ENCODE measurements around the gene ADGRE3.
"Not testable (repeated sequence)": the region's sequence is repeated elsewhere in the genome, so short reads cannot be mapped to it uniquely, and the experiment has no call there.

The ADGRE3 gene

DNA sequence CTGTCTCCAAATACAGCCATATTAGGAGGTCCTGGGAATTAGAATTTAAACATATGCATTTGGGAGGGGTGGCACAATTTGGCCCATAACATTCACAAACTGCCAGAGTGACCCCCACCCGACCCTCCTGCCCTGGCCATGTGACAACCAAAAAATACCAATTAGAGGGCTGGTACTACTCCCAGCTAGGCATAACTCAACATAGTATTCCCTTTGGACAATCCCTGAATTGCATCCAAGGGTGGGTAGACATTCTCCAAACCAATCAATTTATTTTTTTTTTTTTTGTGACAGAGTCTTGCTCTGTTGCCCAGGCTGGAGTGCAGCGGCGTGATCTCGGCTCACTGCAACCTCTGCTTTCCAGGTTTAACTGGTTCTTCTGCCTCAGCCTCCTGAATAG is 62.0 kb downstream of the ADGRE3 start:
- Histone ChIP-seq H3K4me3 (ENCODE audit: low read length) (no peak overlapping the region), H3K36me3 (ENCODE audit: insufficient read depth, low read length) (no peaks in the 10 kb centered on the region), H3K27me3 (ENCODE audit: insufficient read depth, low read length) (peaks cover 2% of the 10 kb centered on the region), H3K4me1 (ENCODE audit: insufficient read depth, low read length) (no peaks in the 10 kb centered on the region), H2AFZ (ENCODE audit: low read depth, low read length) (no peak overlapping the region), H3K9me3 (ENCODE audit: low read length) (no peaks in the 10 kb centered on the region)

DNA sequence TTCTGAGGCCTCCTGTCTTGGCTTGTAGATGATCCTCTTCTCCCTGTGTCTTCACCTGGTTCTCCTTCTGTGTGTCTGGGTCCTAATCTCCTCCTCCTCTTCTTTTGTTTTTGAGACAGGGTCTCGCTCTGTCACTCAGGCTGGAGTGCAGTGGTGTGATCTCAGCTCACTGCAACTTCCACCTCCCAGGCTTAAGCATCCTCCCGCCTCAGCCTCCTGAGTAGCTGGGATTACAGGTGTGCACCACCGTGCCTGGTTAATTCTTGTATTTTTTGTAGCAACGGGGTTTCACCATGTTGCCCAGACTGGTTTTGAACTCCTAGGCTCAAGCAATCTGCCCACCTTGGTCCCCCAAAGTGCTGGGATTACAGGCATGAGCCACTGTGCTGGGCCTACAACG is 62.4 kb downstream of the ADGRE3 start:
- not testable (repeated sequence) for H3K4me3 ChIP-seq (ENCODE audit: low read length)

DNA sequence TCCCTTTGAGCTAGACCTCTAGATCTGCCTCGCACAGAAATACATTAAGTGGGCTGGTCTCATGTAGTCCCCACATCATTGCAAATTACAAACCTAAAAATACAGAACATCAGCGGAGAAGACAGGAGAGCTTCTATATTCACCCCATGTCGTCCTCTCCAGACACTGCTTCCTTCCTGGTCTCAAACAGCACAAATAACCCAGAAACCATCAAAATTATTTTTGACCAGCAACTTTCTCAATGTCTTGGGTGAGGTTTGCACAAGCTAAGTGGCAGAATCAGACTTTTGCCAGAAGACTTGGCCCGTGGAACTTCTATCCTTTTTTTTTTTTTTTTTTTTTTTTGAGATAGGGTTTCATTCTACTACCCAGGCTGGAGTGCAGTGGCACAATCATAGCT is 63.6 kb downstream of the ADGRE3 start:
- Histone ChIP-seq H3K27me3 (ENCODE audit: insufficient read depth, low read length) (peaks cover 2% of the 10 kb centered on the region), H2AFZ (ENCODE audit: low read depth, low read length) (no peak overlapping the region), H3K9me3 (ENCODE audit: low read length) (no peaks in the 10 kb centered on the region), H3K36me3 (ENCODE audit: insufficient read depth, low read length) (no peaks in the 10 kb centered on the region), H3K4me3 (ENCODE audit: low read length) (no peak overlapping the region), H3K4me1 (ENCODE audit: insufficient read depth, low read length) (no peaks in the 10 kb centered on the region)

More for the DNA sequence above, 62.4 kb downstream of the ADGRE3 start:
- not testable (repeated sequence) for H3K9me3 ChIP-seq (ENCODE audit: low read length); H3K4me1 ChIP-seq (ENCODE audit: insufficient read depth, low read length); H3K27me3 ChIP-seq (ENCODE audit: insufficient read depth, low read length); H3K36me3 ChIP-seq (ENCODE audit: insufficient read depth, low read length); H2AFZ ChIP-seq (ENCODE audit: low read depth, low read length)

DNA sequence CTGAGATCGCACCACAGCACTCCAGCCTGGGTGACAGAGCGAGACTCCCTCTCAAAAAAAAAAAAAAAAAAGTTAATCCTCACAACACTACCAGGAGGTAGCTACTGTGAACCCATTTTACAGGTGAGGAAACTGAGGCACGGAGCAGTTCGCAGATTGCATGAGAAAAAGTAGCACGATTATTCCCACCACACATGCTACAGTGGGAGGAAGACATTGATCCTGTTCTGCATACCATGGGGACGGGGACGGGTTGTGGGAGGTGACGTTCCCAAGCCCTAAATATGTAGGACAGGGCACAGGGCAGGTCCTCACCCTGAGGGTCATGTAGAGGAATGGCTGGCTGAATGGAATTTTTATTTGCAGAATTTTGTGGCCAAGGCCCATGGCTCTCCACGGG is 68.0 kb downstream of the ADGRE3 start:
- no peaks in the 10 kb centered on the region for H3K36me3 ChIP-seq (ENCODE audit: insufficient read depth, low read length)
- no peaks in the 10 kb centered on the region for H3K9me3 ChIP-seq (ENCODE audit: low read length)
- no peak overlapping the region for H3K4me3 ChIP-seq (ENCODE audit: low read length)

DNA sequence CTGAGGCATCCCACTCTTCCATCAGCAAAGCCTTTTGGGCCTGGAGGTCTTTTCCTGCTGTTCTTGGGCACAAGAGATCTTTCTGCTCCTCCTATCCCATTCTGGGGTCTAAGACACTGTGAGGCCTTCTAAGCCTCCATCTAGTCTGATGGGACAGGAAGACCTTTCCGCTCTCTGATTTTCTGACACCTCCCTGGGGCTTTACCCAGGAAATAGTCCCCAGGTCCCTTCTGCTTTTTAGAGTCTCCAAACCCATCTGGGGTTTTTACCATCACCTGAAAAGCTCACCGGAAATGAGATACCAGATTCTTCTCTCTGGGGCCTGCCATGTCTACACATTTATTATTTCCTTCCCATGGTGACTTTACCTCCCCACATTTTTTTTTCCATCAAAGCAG is 70.7 kb downstream of the ADGRE3 start:
- no peaks in the 10 kb centered on the region for H3K36me3 ChIP-seq (ENCODE audit: insufficient read depth, low read length)
- no peak overlapping the region for H2AFZ ChIP-seq (ENCODE audit: low read depth, low read length)
- no peaks in the 10 kb centered on the region for H3K9me3 ChIP-seq (ENCODE audit: low read length)

More for the DNA sequence above, 68.0 kb downstream of the ADGRE3 start:
- H2AFZ ChIP-seq (ENCODE audit: low read depth, low read length) = no peak overlapping the region
- no peaks in the 10 kb centered on the region for H3K4me1 ChIP-seq (ENCODE audit: insufficient read depth, low read length)
- H3K27me3 ChIP-seq (ENCODE audit: insufficient read depth, low read length) = peaks cover 2% of the 10 kb centered on the region

DNA sequence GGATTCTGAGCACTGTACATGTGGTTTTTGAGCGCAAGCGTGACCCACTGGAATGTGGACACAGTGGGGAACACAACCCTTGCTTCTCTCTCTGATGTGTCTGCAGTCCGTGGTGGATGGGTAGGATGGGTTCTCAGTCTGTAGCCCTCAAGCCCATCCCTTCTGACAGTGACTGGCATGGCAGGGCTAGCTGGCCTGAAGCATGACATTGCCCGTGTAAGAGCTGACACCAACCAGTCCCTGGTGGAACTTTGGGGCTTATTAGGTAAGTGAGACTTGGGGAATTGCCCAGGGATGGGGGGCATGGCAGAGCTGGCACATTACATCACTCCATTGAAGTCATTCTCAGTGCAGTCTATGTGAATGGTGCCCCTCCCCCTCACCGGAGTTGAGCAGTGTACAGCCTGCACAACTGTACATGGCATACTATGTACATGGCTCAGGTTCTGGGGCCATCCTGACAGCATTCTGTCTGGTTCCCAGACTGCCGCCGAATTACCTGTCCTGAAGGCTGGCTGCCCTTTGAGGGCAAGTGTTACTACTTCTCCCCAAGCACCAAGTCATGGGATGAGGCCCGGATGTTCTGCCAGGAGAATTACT is 75.0 kb downstream of the ADGRE3 start:
- H2AFZ ChIP-seq (ENCODE audit: low read depth, low read length) = no peak overlapping the region
- H3K4me1 ChIP-seq (ENCODE audit: insufficient read depth, low read length) = no peaks in the 10 kb centered on the region
- no peak overlapping the region for H3K4me3 ChIP-seq (ENCODE audit: low read length)
- H3K36me3 ChIP-seq (ENCODE audit: insufficient read depth, low read length) = no peaks in the 10 kb centered on the region
- no peaks in the 10 kb centered on the region for H3K27me3 ChIP-seq (ENCODE audit: insufficient read depth, low read length)
- no peaks in the 10 kb centered on the region for H3K9me3 ChIP-seq (ENCODE audit: low read length)

More for the DNA sequence above, 70.7 kb downstream of the ADGRE3 start:
- Histone ChIP-seq H3K4me1 (ENCODE audit: insufficient read depth, low read length) (no peaks in the 10 kb centered on the region), H3K27me3 (ENCODE audit: insufficient read depth, low read length) (no peaks in the 10 kb centered on the region), H3K4me3 (ENCODE audit: low read length) (no peak overlapping the region)

DNA sequence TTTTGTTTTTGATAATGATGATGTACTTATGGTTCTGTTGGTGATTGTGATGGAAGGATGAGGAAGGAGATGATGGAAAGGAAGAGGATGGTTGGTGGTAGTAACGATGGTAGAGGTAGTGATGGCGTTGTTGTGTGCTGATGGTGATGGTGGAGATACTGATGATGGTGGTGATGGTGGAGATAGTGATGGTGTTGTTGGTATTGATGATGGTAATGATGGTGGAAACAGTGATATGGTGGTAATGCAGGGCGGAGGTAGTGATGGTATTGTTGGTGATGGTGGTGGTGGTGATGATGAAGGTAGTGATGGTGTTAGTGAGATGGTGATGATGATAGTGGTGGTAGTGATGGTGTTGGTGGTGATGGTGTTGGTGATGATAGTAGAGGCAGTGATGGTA is 79.1 kb downstream of the ADGRE3 start:
- H3K27me3 ChIP-seq (ENCODE audit: insufficient read depth, low read length) = no peaks in the 10 kb centered on the region
- H2AFZ ChIP-seq (ENCODE audit: low read depth, low read length) = no peak overlapping the region
- no peaks in the 10 kb centered on the region for H3K4me1 ChIP-seq (ENCODE audit: insufficient read depth, low read length)
- H3K4me3 ChIP-seq (ENCODE audit: low read length) = no peak overlapping the region
- H3K36me3 ChIP-seq (ENCODE audit: insufficient read depth, low read length) = no peaks in the 10 kb centered on the region
- no peaks in the 10 kb centered on the region for H3K9me3 ChIP-seq (ENCODE audit: low read length)

DNA sequence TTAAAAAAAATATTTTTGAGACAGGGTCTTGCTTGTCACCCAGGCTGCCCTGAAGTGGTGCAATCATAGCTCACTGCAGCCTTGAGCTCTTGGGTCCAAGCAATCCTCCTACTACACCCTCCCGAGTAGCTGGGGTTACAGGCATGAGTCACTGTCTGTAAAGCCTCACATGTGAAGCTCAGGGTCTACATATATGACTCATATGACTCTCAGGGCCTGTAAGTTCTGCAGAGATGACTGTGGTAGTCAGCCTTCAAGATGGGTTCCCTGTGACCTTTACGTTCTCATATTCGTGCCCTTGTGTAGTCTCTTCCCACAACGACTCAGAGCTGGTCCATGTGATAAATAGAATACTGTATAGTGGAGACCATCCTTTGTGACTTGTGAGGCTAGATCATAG is 85.2 kb downstream of the ADGRE3 start:
- not testable (repeated sequence) for H3K27me3 ChIP-seq (ENCODE audit: insufficient read depth, low read length); H3K36me3 ChIP-seq (ENCODE audit: insufficient read depth, low read length); H3K4me1 ChIP-seq (ENCODE audit: insufficient read depth, low read length); H2AFZ ChIP-seq (ENCODE audit: low read depth, low read length); H3K4me3 ChIP-seq (ENCODE audit: low read length); H3K9me3 ChIP-seq (ENCODE audit: low read length)

DNA sequence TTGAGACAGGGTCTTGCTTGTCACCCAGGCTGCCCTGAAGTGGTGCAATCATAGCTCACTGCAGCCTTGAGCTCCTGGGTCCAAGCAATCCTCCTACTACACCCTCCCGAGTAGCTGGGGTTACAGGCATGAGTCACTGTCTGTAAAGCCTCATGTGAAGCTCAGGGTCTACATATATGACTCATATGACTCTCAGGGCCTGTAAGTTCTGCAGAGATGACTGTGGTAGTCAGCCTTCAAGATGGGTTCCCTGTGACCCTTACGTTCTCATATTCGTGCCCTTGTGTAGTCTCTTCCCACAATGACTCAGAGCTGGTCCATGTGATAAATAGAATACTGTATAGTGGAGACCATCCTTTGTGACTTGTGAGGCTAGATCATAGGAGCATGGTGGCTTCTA is 89.5 kb downstream of the ADGRE3 start:
- H3K9me3 ChIP-seq (ENCODE audit: low read length); H2AFZ ChIP-seq (ENCODE audit: low read depth, low read length); H3K36me3 ChIP-seq (ENCODE audit: insufficient read depth, low read length): not testable (repeated sequence)

DNA sequence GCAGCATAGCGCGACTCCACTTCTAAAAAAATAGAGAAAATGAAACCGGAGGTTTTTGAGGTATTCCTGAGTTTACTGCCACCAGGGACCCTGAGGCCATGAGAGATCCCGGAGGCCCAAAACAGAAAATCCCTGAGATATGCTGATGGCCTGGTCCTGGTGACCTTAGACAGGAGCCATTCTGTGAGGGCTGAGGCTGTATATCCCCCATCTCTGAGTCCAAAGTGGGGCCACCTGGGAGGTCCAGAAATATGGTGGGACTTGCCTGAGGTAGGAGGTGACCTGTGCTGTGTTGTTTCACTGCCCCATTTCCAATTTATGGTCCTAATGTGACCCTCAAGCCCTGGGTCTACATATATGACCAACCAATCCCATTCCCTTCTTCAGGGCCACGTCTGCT is 90.3 kb downstream of the ADGRE3 start:
- not testable (repeated sequence) for H3K9me3 ChIP-seq (ENCODE audit: low read length); H3K4me1 ChIP-seq (ENCODE audit: insufficient read depth, low read length); H3K4me3 ChIP-seq (ENCODE audit: low read length); H3K36me3 ChIP-seq (ENCODE audit: insufficient read depth, low read length); H3K27me3 ChIP-seq (ENCODE audit: insufficient read depth, low read length); H2AFZ ChIP-seq (ENCODE audit: low read depth, low read length)

More for the DNA sequence above, 89.5 kb downstream of the ADGRE3 start:
- not testable (repeated sequence) for H3K4me3 ChIP-seq (ENCODE audit: low read length); H3K4me1 ChIP-seq (ENCODE audit: insufficient read depth, low read length); H3K27me3 ChIP-seq (ENCODE audit: insufficient read depth, low read length)

DNA sequence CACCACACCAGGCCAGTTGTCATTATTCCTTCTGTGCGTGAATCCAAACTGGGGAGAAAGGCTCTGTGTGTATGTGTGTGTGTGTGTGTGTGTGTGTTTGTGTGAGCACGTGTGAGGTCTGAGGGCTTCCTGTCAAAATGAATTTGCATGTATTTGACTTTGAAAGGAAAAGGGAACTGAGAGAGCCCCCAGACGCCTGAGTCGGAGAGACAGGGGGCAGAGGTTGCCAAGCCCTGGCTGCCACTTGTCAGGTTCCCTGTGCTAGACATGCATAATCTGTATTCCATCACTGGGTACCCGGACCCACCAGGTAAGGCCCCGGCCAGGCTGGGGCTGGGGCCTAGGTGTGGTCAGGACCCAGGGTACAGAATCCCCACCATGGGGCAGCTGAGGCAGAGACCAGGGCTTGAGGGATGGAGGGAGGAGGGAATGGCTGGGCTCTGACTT is 91.7 kb downstream of the ADGRE3 start, which contains the start of gene CLEC17A:
TSS of gene CLEC17A (plus strand) at position 191 of the 447 bp plus-strand sequence. CDS start at position 268, 77 bp downstream.
- no peak within 1 kb of the TSS for H3K4me3 ChIP-seq (ENCODE audit: low read length)
- H2AFZ ChIP-seq (ENCODE audit: low read depth, low read length) = no peak within 1 kb of the TSS
- no peaks in the 10 kb centered on the region for H3K27me3 ChIP-seq (ENCODE audit: insufficient read depth, low read length)
- H3K4me1 ChIP-seq (ENCODE audit: insufficient read depth, low read length) = no peaks in the 10 kb centered on the region
- no peaks in the 10 kb centered on the region for H3K36me3 ChIP-seq (ENCODE audit: insufficient read depth, low read length)
- no peaks in the 10 kb centered on the region for H3K9me3 ChIP-seq (ENCODE audit: low read length)

DNA sequence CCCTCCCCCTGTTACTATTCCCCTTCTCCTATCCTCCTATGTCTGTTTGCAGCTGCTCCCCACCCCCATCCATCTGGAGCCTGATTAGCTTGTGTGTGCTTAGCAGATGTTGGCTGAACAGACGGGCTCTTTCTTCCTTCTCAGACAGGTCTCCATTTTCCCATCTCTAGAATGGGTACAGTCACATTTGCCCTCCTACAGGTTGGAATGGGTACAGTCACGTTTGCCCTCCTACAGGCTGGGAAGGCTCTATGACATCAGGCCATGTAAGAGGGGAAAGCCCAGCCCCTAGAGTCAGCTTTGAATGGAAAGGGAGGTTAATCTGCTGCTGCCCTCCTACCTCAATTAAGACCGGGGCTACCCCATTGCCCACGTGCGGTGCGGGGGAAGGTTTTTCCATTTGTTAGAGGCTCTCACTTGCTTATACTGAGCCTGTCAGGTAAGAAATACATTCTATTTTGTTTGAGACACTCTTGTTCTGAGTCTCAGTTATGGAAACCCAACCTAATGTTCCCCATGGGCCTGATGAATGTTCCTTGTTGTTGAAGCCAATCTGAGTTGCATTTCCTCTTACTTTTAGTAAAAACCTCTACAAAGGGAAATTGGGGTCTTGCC is 93.9 kb downstream of the ADGRE3 start:
- H3K27me3 ChIP-seq (ENCODE audit: insufficient read depth, low read length) = no peaks in the 10 kb centered on the region
- no peaks in the 10 kb centered on the region for H3K36me3 ChIP-seq (ENCODE audit: insufficient read depth, low read length)
- no peak overlapping the region for H3K4me3 ChIP-seq (ENCODE audit: low read length)
- no peaks in the 10 kb centered on the region for H3K4me1 ChIP-seq (ENCODE audit: insufficient read depth, low read length)
- H3K9me3 ChIP-seq (ENCODE audit: low read length) = no peaks in the 10 kb centered on the region
- H2AFZ ChIP-seq (ENCODE audit: low read depth, low read length) = no peak overlapping the region

DNA sequence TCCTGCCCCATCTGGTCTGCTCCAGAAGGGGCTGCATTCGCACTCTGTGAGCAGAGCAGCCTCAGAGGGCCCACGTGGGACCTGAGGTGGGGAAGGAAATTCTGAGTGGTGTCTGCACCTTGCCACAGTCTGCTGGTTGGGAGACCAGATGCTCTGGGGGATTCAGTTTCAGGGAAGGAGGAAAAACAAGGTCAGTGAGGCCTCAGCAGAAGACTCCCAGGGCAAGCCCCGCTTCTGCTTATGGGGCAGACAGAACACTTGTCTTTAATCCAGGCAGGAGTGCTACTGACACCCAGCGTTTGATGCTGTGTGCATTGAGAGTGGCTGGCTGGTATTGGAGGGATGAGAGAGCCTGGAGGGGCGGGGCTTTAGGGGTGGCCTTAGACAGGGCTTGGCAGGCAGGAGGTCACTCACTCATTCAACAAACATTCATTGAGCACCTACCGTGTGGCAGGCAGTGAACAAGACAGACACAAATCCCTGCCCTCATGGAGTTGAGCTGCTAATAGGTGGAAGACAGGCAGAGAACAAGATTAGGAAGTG is 96.7 kb downstream of the ADGRE3 start:
- Histone ChIP-seq H3K4me1 (ENCODE audit: insufficient read depth, low read length) (no peaks in the 10 kb centered on the region), H3K27me3 (ENCODE audit: insufficient read depth, low read length) (no peaks in the 10 kb centered on the region), H3K4me3 (ENCODE audit: low read length) (no peak overlapping the region), H3K36me3 (ENCODE audit: insufficient read depth, low read length) (no peaks in the 10 kb centered on the region), H3K9me3 (ENCODE audit: low read length) (no peaks in the 10 kb centered on the region), H2AFZ (ENCODE audit: low read depth, low read length) (no peak overlapping the region)

Data from neuron (in vitro differentiated cells).